H1 (cell line): ENCODE measurements around the gene ZFAND3. TPM values are rescaled to one million over a fixed set of nuclear protein-coding genes. Genes with fewer than 3 reads are reported as not detected.

Experiments used
- CREB1 ChIP-seq: IDR thresholded peaks from 2 replicates; pipeline ENCODE4 v1.6.1; 2012; ENCODE audit warnings: inconsistent platforms
- EGR1 ChIP-seq: IDR thresholded peaks from 2 replicates; pipeline ENCODE4 v1.6.1; 2011; ENCODE audit warnings: low read depth, low read length, borderline replicate concordance
- polyA plus RNA-seq, 7 experiments: library from polyadenylated mRNA; depleted of rRNA in 3 of 7; stranded (reverse) in 5 of 7; unstranded in 2 of 7; fragments of >200 nt in 5 of 7; fragments of 200-250 nt in 2 of 7; gene quantifications; 1 replicate in 5 of 7; 2 replicates in 1 of 7; 4 replicates in 1 of 7; pipeline versions ENCODE4 v1.2.1 to v1.2.3, GENCODE V29; 2011 to 2013; ENCODE audit warnings: missing spikeins in 2 of 7, mixed read lengths in 2 of 7
- total RNA-seq: library from RNA; stranded (reverse); fragmentation: NEBNext Ultra II Directional; extraction: Animal tissue kit (Norgen Biotek cat#: 25700); gene quantifications from 2 replicates; pipeline ENCODE4 v1.2.1, GENCODE V29; 2021
- TF ChIP-seq, protein P1 (sequence below): IDR thresholded peaks from 2 replicates; pipeline ENCODE4 v1.6.1; 2012; ENCODE audit warnings: inconsistent platforms

ZFAND3 gene
- total and polyA plus RNA-seq, 2 of the 8 experiments (the other 6 are each of a cell fraction or from before 2014, with no cell fraction given): 13.0 to 51.3 TPM

DNA sequence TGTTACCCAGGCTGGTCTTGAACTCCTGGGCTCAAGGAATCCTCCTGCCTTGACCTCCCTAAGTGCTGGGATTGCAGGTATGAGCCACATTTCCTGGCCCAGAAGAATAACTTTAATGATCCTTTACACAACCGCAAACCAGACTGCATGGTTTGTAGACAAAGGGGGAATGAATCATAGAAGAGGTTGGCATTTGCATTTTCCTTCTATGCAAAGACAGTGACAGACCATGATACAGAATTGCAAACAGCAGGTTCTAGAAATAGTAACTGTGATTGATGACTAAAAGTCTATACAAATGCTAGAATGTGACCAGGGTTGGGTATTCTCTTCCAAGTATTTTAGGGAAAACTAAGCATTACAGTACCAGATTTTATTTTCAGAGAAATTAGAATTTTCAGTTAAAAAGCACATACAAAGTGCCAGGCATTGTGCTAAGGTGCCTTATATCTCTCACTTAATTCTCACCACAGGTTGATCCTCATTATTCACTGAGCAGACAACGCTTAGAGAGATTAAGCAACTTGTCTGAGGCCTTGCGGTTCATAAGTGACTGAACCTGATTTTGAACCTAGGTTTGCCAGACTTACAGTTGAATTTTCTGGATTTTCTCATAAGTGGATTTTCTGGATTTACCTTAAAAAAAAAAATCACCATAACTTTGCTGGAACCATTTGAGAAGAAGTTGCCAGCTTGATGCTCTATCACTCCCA is 146.6 kb downstream of the ZFAND3 start (continued):
- TF ChIP-seq, protein P1, sequence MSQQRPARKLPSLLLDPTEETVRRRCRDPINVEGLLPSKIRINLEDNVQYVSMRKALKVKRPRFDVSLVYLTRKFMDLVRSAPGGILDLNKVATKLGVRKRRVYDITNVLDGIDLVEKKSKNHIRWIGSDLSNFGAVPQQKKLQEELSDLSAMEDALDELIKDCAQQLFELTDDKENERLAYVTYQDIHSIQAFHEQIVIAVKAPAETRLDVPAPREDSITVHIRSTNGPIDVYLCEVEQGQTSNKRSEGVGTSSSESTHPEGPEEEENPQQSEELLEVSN: no peak
- no peak for TF ChIP-seq EGR1
- TF ChIP-seq CREB1: no peak
